AG08395 (cell line): ENCODE results near the gene MRPS24.

Experiments used
- DNase-seq: peaks from one replicate; pipeline ENCODE4 v3.0.0; 2012; ENCODE audit warnings: mixed read lengths, low spot score

MRPS24 gene

DNA sequence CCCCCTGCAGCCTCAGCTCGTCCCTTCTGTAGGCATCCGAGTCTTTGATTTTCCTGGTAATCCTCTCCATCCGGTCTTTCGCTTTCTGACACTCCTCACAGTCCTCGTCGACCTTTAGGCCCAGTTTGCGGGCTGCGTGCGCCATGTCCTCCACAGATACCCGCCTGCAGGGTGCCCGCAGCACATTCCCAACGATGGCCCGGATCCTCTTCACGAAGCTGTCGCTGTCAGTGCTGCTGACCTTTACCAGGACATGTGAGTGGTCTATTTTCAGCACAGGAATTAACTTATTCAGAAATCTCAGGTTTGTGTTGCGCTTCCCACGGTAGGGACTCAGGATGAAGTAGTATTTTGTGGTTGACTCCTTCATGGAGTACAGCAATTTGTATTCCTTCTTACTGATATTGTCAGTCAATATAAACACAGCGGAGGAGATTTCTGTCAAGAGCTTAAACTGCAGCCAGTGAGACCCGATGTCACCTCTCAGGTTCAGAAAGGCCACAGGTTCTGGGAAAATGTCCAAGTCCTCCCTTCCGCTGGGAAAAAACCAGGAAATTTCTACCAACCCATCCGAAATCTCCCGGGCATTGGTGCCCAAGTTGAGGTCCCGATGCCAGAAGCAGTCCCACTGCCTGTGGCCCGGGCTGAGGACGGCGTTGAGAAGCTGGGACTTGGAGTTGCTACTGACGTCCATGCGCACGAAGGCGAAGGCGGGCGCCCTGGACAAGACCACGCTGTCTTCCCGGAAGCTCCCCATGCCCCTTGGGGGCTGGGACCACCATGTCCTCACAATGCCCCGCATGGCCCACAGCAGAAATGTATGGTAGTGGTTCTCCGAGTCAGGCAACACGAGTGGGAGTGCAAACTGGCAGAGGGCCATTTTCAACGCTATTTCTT, 8.9 kb upstream of the MRPS24 start:
- no peak for DNase-seq

DNA sequence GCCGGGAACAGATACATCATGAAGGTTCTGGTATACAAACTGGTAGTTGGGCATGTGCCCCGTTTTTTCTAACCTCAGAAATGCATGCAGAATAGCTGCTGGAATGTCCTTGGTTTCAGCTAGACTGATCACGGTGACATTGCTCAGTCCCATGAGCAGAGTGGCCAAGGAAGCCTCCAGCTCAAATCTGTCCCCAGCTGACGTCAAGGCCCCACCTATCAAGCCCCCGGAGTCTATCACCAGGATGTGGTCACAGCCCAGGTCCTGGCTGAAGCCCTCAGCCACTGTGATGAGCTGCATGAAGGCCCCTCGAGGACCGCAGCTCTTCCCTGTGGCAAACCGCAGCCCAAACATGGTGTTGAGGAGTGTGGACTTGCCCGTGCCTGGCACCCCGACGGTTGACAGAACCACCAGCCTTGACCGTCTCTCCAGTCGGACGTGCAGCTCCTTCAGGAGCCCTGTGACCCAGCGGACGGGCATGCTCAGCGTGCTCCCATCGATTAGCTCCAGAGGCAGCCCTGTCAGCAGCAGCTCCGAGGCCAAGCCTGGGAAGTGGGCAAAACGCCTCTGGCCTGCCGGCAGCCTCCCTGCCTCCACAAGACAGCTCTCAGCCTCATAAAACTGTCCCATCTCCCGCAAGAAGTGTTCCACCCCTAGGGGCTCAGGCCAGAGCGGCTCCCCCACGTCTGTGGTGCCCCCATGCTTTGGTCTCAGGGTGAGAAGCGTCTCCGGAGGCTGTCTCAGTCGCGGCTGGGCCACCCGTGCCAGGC, 7.8 kb upstream of the MRPS24 start:
- DNase-seq: no peak

DNA sequence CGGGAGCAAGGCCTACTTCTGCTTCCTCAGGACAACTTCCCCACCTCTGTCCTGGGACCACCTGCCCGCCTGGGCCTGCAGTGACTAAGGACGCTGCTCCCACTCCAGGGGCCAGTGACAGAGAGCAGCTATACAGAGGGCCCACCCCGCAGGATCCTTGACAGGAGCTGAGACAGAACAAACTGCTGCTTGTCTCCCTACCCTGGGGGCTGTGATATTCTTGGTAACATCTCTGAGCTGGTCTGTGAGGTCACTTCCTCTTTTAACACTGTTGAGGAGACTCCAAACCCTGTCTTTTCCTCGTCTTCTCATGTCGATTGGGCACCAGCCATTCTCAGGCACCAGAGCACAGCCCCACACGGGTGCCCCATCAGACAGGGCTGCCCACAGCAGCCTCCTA, 6.9 kb upstream of the MRPS24 start:
- DNase-seq: no peak

DNA sequence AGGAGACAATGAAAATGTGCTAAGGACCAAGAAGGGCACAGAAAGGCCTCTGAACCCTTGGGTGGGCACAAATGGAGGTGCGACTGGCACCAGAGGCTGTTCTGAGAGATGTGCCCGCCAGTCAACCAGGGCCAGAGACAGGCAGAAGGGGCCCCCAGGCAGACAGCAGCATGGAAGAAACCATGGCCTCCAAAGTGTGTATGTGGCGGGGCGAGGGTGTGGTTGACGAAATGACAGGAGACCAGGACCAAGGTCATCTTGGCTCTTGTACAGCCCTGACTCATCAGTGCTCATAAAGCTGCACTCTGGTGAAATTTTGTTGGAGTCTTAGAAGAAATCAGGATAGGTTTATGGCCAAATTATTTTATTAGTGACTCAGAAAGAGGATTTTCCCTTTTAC, 4.0 kb upstream of the MRPS24 start:
- peak; percentile 87 for DNase-seq

DNA sequence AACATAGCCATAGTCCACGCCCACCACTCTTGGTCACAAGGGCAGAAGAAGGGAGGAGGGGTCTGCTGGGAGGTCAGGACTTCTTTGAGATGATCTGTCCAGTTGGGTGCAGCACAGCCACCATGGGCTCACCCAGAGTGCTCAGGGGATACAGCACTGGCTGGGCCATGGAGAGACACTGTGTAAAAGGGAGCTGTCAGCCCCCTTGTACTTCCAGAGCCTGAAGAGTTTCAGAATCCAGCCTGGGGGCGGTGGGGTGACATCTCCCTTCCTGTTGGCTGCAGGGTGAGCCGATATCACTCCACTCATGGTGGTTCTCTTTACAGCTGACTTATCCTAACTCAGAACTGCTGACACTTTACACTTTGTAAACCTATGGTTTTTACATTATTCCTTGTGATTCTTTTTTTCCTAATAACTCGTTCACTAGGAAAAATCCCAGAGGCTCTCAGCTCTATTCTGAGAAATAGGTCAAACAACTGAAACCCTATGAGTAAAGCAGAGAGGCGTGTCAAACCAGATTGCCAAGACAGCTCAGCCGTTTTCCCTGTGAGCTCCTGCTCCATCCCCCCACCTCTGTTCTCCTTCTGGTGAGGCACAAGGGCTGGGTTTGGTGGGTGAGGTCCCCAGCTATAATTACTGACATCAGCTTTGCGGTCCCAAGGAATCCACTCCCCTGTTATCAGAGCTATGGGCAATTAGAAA, 3.2 kb upstream of the MRPS24 start:
- DNase-seq: peak; percentile 82

DNA sequence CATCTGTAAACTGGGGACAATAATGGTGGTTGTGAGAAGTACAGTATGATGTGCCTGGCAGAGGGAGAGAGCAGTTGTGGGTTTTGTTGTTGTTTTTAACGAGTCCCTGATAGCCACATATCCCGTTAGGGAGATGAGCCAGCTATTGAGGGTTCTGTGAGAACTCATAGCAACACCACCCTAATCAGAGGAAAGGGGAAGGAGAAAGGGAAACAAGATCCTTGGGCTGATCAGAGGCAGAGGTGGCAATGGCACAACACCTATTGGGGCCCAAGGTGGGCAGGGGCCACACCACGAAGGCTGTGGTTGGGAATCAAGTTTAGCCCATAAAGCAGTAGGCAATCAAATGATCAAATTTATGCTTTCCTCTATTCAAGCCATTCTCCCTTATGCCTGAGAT, 1.7 kb upstream of the MRPS24 start:
- DNase-seq: no peak

DNA sequence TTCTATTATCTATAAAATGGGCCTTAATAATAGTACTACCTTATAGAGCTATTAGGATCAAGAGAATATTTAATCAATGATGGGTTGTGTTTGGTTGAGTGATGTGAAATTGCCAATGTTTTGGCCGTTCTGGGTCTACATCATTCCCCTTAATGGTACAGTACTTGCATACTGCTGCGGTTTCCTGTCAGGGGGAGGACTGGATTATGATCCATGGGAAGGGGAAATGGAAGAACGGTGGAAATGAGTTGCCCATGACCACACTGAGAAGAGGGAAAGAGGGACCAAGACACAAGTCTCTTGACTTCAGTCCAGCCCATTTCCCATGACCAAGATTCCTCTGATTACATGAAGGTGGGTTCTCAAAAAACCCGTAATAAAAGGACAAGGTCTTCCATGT, 999 bp upstream of the MRPS24 start:
- no peak for DNase-seq

DNA sequence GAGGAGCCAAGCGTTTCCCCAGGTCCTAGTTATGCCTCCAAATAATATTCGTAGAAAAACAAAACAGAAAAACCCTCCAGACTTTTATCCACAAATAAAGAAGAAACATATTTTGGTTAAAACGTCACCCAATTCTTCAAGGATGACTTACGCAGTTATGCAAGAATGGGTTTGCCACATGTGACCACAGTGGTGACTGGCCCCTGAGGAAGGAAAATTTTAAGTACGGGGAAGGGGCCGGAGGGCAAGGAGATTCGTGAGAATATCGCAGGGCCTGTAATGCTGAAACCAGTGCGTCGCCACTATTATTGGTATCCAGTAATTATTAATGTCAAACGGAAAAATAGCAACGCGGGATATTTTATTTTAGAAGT, 537 bp upstream of the MRPS24 start:
- DNase-seq: peak; percentile 86

DNA sequence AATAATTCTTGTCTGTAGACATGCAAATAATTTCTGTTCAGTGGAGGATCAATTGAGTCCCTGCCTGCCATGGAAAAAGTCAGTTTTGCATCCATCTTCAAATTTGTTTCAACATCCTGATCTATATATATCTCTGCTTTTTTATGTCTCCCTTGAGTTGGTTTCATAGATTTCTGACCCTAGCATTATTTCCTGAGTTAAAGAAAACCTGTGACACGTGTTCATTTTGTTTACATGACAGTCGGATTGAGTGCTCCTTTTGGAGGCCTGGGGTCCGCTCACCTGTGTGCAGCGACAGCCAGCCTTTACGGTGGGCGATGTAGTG, 674 bp downstream of the MRPS24 start:
- no peak for DNase-seq

DNA sequence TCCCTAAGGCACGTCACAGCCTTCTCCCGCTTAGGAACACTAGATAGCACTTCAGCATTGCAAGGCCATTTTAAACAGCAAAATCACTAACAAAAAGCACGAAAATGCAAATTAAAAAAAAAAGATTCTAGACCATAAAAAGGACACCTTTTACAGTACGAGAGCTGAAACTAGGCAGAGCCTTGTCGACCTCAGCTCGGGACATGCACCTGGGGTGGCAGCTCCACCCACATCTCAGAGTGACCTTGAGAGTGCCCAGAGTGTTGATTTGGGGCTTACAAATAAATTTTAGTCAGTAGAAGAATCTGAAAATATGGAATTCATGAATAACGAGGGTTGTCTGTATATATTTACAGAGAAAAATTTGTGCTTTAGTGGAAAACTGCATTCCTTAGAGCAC, 1.1 kb downstream of the MRPS24 start:
- DNase-seq: no peak

DNA sequence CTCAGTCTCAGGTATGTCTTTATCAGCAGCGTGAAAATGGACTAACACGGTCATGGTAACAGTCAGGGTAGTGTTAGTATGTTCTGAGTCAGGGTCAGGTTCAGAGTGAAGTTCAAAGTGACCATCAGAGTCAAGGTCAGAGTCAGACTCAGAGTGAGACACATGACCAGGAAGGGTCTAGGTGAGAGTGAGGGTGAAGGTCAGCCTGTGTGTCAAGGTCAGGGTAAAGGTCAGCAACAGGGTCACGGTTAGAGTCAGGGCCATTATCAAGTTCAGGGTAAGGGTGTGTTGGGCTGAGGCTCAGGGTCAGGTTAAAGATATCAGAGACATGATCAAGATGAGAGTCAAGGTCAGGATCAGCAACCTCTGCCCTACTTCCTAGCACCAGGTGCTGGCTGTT, 4.0 kb downstream of the MRPS24 start:
- no peak for DNase-seq

DNA sequence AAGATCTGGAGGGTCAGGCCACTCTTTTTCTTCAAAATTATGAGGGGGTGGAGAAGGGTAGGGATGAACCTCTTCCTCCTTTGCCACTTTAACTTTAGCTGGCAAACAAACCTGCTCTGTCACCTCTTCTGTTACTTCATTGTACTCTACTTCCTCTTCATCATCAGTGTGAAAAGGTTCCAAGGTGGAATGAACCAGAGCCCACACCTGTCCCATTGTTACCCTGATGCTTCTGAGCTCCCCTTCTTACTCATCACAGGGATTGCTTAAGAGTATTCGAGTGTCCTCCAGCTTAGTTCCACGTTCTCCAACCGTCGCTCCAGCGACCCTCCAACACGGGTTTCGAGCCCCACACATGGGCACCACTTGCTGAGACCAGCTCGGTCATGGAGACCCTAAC, 5.2 kb downstream of the MRPS24 start:
- no peak for DNase-seq

DNA sequence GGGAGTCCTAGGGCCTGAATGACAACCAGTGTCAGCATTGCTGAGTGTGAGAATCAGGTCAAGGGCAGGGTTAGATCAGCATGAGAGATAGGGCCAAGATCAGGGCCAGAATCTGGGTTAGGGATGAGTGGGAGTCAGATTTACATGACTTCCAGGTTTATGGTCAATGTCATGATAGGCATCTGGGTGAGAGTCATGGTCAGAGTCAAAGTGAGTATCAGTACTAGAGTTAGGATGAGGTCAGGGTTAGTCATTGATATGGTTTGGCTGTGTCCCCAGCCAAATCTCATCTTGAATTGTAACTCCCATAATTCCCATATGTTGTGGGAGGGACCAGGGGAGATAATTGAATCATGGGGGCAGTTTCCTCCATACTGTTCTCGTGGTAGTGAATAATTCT, 12.3 kb downstream of the MRPS24 start:
- peak; percentile 51 for DNase-seq

DNA sequence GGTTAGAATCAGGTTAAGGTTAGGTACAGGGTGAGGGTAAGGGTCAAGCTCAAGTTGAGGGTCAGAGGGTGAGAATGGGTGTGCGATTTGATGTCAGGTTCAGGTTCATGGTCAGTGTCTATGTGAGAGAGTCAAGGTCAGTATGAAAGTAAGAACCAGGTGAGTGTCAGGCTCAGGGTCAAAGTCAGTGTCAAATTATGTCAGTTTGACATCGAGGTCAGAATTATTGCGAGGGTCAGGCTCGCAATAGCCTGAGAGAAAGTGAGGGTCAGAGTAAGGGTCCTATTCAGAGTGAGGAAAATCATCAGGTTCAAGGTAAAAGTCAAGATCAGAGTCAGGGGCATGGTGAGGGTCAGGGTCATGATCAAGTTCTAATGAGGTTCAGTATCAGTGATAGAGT, 13.0 kb downstream of the MRPS24 start:
- no peak for DNase-seq

DNA sequence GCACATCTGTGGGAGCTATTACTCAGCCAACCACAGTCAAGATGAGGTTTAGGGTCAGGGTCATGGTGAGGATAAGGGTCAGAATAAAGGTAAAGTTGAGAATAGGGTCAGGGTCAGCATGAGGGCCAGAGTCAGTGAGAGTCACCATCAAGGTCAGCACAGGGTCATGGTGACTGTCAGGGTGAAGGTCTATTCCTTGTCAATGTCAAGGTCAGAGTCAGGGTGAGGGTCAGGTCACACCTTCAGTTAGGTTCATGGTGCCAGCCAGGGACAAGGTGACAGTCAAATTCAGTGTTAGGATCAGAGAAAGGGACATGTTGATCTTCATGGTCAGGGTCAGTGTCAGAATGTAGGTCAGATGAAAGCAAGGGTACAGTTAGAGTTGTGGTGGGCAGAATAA, 14.1 kb downstream of the MRPS24 start:
- no peak for DNase-seq

DNA sequence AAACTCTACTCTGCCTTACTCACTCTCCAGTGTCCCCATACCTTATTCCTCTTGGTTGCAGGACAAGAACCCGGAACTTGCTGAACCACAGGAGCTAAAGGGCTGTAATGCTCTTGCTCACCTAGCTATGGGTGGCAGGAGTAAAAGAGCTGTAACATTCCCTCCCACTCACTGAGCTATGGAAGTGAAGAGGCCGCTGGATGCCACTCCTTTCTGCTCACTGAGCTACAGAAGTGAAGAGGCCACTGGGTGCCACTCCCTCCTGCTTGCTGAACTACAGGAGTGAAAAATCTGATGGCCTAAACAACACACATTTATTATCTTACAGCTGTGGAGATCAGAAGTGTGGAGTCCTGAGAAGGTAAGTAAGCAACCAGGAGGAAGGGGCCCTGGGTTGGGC, 17.5 kb downstream of the MRPS24 start:
- no peak for DNase-seq

DNA sequence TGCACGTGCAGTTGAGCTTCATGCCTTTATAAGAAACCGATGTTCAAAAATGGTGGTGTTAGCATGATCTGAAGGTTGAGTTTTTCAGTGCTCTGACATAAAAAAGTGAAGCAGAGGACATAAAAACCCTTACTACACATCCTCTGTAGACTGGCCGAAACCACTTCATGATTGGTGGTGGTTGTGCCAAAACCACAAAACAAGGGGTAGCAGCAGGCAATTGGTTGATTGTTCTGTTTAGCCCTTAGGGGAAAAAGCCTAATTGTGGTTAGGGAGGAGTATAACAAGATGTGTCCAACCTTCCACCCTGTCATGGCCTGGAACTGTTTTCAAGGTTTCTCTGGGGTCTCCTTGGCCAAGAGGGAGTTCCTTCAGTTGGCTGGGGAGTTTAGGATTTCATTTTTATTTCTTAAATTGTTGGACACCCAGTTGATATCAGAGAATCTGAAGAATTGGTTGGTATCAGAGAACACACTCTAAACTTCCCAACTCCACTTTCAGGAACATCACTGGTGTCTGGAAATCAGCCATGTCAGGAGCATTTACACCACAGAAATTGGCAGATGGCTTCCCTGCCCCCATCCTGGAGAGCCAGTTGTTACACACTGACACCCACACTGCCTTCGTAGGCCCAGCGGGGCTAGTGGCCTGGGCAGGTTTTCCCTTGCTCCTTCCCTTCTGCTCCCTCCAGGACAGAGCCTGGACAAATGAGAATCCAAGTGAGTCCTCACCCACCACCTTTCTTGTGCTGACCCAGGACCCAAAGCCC, 18.8 kb downstream of the MRPS24 start:
- DNase-seq: peak; percentile 20

DNA sequence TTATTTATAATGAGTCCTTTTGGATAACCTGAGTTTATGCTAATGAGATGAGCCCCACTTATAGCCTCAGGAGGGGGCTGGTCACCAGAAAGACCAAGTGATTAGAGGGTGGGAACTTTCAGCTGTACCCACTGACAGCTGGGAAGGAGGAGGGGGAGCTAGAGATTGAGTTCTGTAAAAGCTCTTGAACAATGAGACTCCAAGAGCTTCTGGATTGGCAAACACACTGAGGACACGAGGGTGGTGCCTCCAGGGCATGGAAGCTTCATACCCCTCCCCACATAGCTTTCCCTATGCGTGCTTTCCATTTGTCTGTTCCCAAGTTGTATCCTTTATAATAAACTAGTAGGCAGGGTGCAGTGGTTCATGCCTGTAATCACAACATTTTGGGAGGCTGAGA, 20.3 kb downstream of the MRPS24 start:
- no peak for DNase-seq

DNA sequence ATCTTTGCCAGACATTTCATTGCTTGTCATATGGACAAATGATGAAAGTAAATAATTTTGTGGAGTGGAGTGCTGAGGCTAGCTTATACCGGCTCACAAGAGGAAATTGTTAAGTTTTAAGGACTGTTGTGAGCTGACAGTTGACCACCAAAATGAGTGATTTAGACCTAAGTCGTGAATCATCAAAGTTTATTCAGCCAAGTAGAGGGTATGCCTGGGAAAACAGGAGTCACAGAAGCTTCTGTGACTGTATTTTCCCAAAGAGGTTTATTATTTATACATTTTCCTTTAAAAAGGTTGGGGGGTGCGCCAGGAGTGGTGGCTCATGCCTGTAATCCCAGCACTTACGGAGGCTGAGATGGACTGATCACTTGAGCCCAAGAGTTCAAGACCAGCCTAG, 21.8 kb downstream of the MRPS24 start:
- no peak for DNase-seq

DNA sequence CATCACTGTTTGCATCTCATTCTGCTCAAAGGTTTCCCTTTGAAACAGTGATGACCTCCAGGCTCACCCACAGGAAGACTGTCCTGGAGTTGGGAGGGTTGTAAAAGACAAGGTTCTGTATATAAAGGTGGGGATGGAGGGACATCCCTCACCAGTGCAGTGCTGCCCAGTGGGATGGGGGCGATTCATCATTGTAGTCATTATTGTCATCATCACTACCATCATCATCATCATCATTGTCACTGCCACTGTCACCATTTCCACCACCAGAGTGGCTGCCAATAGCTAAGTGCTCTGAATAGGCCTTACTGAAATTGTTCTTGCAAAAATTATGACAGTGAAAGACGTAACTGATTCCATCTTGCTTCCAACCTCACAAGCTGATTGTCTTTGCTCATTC, 24.7 kb downstream of the MRPS24 start:
- no peak for DNase-seq

DNA sequence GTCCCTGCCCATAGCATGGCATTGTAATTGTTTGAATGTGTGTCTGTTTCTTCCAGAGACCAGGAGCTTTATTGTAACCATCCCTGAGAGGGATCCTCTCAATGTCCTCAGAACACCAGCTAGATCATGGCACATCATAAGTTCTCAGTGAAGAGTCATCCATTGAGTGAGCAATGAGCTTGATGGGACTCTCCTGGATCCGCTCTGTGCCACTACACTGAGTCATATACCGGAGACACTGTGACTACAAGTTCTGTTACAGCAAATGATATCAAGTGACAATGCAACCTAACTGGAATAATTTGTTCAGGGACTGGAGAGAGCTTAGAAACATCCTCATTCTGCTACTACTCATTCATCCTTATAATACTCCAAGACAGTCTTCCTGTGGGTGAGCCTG, 25.1 kb downstream of the MRPS24 start:
- peak; percentile 18 for DNase-seq

DNA sequence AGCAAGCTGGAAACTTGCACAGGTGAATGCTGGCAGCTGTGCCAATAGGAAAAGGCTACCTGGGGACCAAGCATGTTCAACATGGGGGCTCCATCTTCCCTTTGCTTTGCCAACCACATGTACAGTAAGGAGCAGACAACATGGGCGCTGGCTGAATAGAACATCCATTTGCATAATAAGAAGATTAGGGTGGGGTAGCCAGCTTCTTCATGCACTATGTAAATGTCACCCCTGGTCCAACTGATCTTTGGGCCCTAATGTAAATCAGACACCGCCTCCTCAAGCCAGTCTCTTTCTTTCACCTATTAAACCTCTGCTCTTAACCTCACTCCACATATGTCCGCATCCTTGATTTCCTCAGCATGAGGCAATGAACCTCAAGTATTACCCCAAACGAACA, 26.0 kb downstream of the MRPS24 start:
- no peak for DNase-seq
